Right hindlimb (tissue), 1 donor: ENCODE data around the gene GRK5.
"Not testable (repeated sequence)": the region's sequence is repeated elsewhere in the genome, so short reads cannot be mapped to it uniquely, and the experiment has no call there.

Source experiments
- DNase-seq: peaks from one replicate; pipeline ENCODE4 v3.0.0-alpha.2; 2018

GRK5 gene

GRCh38 chr10:119425102-119425880 lies 217.9 kb downstream of the GRK5 start:
- DNase-seq = no peak

- no peak for DNase-seq
Measured at GRCh38 chr10:119425881-119426170, 218.5 kb downstream of the GRK5 start.

- DNase-seq = no peak
Measured at GRCh38 chr10:119426699-119427098, 219.3 kb downstream of the GRK5 start.

DNA sequence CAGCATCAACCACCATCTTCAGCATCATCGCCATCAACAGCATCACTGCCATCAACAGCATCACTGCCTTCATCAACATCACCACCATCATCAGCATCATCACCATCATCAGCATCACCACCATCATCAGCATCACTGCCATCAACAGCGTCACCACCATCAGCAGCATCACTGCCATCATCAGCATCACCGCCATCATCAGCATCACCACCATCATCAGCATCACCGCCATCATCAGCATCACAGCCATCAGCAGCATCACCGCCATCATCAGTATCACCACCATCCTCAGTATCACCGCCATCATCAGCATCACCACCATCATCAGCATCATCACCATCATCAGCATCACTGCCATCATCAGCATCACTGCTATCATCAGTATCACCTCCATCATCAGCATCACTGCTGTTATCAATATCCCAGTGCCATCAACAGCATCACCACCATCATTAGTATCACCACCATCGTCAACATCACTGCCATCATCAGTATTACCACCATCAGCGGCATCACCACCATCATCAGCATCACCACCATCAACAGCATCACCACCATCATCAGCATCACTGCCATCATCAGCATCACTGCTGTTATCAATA lies 220.0 kb downstream of the GRK5 start:
- DNase-seq = no peak

- DNase-seq = peak; percentile 66
Measured at GRCh38 chr10:119428789-119429188, 221.4 kb downstream of the GRK5 start.

DNA sequence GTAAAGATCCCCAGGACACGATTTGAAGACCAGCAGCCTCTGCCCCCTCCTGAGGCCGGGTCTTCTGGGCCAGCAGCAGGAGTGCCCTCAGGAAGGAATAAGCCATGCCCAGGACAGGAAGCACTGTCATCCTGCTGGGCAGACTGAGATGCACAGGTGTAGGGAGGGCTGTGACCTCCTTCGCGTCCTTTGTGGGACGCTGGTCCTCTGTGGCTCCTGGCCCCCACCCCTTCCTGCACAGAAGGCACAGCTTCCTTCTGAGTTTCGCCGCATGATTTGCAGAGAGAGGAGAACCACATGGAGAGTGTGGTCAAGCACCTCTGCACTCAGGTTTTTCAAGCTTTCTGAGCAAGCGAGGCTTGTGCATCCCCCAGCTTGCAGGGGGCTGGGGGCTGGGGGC lies 222.4 kb downstream of the GRK5 start:
- no peak for DNase-seq

DNA sequence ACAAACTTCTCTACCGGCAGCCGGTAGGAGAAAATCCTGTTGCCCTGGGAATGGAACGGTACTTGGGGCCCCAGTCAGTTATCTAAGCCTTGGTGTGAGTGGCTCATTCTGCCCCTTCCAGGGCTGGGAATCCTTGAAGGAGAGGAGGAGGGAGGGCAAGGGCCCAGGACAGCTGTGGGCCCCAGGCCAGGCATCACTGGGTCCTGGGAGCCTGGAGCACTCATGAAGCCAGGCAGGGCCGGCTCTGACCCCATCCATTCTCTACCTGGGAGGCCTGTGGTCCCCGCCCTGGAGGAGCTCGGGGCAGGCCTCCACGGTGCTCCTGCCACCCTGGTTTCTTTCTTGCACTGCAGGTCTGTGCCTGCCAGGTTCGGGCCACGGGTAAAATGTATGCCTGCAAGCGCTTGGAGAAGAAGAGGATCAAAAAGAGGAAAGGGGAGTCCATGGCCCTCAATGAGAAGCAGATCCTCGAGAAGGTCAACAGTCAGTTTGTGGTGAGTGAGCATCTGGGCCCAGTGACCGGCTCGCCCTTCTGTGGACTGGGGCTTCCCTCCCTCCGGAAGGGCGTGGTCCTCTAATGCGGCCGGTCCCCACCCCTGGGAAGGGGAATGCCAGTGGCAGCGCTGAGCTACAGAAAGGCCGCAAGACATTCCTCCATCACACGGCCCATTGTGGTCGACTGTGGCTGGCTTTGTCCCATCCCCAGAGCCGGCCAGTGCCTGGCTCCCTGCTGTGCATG lies 223.8 kb downstream of the GRK5 start:
- no peak for DNase-seq

- no peak for DNase-seq
Measured at GRCh38 chr10:119431773-119432135, 224.4 kb downstream of the GRK5 start.

- not testable (repeated sequence) for DNase-seq
Measured at GRCh38 chr10:119434942-119435341, 227.6 kb downstream of the GRK5 start.

GRCh38 chr10:119438717-119439116 lies 231.3 kb downstream of the GRK5 start:
- no peak for DNase-seq

DNA sequence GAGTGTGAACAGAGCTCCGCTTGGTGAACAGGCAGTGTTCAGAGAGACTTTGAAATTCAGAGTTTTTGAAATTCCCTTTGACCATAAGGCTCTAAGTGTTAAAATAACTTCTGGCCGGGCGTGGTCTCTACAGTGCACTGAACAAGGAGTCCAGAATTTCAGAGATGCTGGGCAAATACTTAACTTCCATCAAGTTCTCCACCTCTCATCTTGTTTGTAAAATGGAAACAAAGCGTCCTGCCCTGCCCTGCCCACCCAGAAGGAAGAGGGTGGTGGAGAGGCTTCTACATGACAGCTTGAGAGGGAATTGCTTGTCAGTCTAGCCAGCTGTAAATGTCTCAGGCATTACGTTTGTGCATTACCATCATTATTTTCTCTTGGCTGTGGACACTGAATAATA lies 232.6 kb downstream of the GRK5 start:
- DNase-seq = no peak

DNA sequence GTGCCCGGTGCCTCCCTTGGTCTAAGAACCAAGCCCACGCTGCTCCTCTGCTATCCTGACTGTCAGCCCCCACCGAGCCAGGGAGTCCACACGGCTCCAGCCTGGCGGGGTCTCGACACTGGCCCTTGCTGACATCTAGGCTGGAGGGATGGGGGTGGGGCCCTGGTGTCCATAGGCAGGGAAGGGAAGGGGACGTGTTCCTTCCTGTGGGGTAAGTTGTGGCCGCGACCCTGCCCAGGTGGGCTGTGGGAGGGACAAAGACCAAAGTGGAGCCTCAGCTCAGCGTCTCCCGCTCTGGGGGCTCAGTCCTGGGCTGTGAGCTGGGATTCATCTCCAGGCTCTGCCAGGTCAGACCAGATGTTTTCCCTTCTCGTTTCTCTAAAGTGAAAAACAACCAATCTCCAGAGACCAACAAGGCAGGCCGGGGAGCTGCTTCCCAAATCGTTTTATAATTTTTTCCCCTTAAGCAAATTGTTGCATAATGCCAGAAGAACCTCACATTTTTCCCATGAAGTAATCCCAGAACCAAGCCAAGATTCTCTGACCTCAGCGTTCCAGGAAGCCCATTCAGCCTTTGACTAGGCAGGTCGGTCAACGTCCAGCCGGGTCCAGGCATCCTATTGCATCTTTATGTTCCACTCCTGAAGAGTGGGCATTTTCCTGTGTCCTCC lies 233.9 kb downstream of the GRK5 start:
- DNase-seq = peak; percentile 63

- peak; percentile 70 for DNase-seq
Measured at GRCh38 chr10:119441921-119442757, 234.8 kb downstream of the GRK5 start.

DNA sequence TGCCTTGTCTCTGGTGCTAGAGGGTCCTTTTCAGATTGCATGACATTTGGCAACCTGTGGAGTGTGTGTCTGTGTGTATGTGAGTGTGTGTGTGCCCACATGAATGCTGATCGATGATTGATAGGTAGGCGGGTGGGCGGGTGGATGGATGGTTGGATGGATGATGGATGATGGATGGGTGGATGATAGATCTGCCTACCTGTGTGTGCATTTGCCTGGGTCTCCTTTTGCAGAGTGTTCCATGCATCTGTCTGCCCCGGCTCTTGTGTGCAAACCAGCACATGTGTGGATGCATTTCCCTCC lies 235.3 kb downstream of the GRK5 start:
- no peak for DNase-seq

- no peak for DNase-seq
Measured at GRCh38 chr10:119443441-119443840, 236.1 kb downstream of the GRK5 start.

GRCh38 chr10:119443970-119444660 lies 236.7 kb downstream of the GRK5 start:
- no peak for DNase-seq

DNA sequence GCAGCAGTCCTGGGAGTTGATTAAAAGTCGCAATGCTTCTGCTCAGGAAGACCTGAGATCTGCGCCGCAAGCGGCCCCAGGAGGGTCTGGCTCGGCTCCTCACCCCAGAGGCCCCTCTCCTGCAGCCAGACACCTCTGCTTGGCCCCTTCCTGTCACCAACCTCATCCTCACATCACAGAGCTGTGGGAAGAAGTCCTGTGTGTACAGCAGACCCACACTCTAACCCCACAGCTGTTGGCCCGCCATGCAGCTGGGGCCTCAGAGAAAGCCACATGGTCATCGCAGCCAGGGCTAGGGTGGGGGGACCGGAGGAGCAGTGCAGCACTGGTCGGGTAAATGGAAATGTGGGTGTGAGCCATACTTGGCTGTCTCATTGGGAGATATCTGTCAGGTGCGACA lies 237.5 kb downstream of the GRK5 start:
- no peak for DNase-seq

DNA sequence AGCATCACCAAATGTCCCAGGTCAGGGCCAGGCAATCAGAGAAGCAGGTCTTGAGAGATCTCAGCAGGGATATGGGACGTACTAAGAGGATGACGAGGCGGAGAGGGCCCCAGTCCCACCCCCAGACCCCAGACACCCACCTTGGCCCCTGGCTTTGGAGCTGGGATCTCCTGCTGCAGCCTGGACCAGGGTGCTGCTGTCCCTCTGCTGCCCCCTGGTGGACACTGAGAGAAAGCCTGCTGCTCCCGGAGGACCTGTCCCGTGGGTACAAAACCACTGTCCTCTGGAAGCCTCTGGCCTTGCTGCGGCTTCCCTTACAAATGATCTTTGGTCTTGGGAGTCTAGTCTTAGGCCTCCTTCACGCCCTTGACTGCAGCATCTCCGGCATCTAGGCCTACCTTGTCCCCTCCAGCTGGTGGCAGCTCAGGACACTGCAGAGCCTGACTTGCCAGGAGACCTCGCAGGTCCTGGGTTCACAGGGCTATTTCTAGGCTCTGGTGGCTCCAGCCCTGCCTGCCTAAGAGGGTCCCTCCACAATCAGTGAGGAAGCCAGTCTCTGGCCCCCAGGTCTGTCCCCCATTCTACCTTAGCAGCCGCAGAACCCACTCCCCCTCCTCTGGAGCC lies 238.1 kb downstream of the GRK5 start:
- DNase-seq = peak; percentile 88

DNA sequence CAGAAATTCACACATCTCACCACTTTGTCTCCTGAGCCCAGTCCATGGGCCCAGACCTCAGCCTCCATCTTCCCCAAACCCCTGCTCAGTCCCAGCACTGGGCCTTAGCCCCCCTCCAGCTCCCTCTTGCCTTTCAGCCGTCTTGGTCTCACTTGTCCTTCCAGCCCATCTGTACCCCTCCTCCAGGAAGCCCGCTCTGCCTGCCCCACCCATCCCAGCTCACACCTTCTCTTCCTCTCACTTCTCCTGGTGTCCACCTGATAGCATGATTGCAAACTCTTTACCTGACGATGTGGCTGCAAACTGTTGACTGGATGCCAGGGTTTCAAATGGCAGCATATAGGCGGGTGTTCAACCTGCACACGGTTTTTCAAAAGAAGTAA lies 238.6 kb downstream of the GRK5 start:
- DNase-seq = no peak

DNA sequence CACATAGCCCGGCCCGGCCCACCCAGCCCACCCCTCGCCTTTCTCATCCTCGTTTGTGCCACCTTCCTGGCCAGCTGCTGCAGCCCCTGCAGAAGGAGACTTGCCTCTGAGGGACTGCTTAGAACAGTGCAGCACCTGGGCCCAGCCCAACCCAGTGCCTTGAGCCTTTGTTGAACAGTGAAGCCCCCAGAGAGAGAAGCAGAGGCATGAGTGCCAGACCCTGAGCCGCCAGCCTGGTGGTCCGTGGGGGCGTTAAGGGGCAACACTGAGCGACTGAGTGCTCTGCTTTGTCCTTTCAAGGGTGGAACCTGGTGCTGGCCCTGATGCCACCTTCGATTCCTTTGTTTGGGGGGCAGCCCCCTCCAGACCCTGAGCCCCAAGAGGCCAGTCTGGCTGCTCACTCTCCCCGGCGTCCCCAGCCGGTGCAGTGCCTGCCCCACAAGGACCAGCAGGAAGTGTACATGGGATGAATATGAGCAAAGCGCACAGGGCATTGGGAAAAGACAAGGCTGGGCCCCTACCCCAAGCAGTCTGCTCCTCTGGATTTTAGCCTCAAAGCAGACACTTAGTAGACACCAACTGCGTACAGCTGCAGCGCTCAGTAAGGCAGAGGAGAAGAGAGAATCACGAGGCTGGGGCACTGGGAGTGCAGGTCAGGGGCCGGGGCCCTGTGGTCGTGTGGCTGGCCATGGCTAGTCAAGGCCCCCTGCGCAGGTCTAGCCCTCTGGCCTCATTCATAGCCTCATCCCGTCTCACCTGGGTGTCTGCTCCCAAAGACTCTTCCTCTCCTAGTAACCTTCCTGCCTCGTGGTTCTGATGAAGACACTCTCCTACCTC lies 239.3 kb downstream of the GRK5 start:
- no peak for DNase-seq

DNA sequence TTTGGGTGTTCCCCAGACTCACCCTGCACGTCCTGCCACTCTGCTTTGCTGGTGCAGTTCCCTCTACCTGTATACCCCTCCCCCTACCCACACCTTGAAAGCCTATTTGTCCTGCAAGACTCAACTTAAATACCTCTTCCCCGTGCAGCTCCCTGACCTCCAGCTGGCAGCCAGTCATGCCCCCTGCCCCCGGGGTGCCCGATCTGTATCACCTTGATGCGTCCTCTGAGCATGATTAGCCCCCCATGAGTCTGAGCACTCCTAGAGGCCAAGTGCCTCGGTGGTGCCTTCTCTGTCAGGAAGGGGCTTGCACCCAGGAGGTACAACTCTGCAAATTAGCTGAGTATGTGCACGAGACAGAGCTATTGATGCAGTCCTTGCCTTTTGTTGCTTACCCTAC lies 240.1 kb downstream of the GRK5 start:
- no peak for DNase-seq
